ENCODE measurements around the gene JAG1.

- no peak for TF ChIP-seq CTCF (IDR thresholded peaks at IDR 0.05; ENCODE audit: low read depth, low read length)
- no peak for TF ChIP-seq MYC (IDR thresholded peaks at IDR 0.05; ENCODE audit: low read depth, low read length)
- no peak for TF ChIP-seq POLR2A (IDR thresholded peaks at IDR 0.05; ENCODE audit: extremely low read depth, insufficient read length)
Measured at GRCh38 chr20:10651227-10651990, 22.4 kb downstream of the JAG1 start.

Measured in NB4 (cell line).